Natural killer cell treated with Interleukin-12 subunit alpha and Interleukin-12 subunit beta and Interleukin-15 and Interleukin-18, amount 100 ng/mL, for 72 hours (primary cell): ENCODE measurements around the gene POTED. TPM values are rescaled to one million over a fixed set of nuclear protein-coding genes. Genes with fewer than 3 reads are reported as not detected.
"Not testable (repeated sequence)": the region's sequence is repeated elsewhere in the genome, so short reads cannot be mapped to it uniquely, and the experiment has no call there.

Experiments
- ATAC-seq, 2 donors: fragments of 150-1000 bp; cut with Tn5 transposase in 1 of 2; sonication (Bioruptor Pico), chemical (Tn5 transposase) in 1 of 2; 2 replicates each; pipeline ENCODE4 v1.10.0; 2021
- DNase-seq: peaks from one replicate; pipeline ENCODE4 v3.0.0; 2022; ENCODE audit warnings: low spot score
- H3K27ac Mint-ChIP-seq, 2 donors: 1 replicate in 1 of 2; 2 replicates in 1 of 2; pipeline ENCODE4 v1.8.0; 2022; ENCODE audit warnings: mixed read lengths in 2 of 2, mild to moderate bottlenecking in 1 of 2, moderate library complexity in 1 of 2
- H3K27me3 Mint-ChIP-seq, 2 donors: 1 replicate in 1 of 2; 2 replicates in 1 of 2; pipeline ENCODE4 v1.8.0; 2022; ENCODE audit warnings: mixed read lengths in 2 of 2
- H3K36me3 Mint-ChIP-seq: one replicate; pipeline ENCODE4 v1.8.0; 2022; ENCODE audit warnings: mixed read lengths
- H3K4me1 Mint-ChIP-seq, 2 donors: 1 replicate in 1 of 2; 2 replicates in 1 of 2; pipeline ENCODE4 v1.8.0; 2022; ENCODE audit warnings: low read depth in 2 of 2, mixed read lengths in 2 of 2, mild to moderate bottlenecking in 1 of 2
- H3K4me3 Mint-ChIP-seq: one replicate; pipeline ENCODE4 v1.8.0; 2022; ENCODE audit warnings: mixed read lengths
- H3K9me3 Mint-ChIP-seq: 2 replicates; pipeline ENCODE4 v1.8.0; 2022; ENCODE audit warnings: mixed read lengths
- total RNA-seq, 2 donors: library from RNA; stranded (reverse); gene quantifications; one replicate each; pipeline ENCODE4 v1.2.3, GENCODE V29; 2022

The POTED gene
- total RNA-seq: not detected

DNA sequence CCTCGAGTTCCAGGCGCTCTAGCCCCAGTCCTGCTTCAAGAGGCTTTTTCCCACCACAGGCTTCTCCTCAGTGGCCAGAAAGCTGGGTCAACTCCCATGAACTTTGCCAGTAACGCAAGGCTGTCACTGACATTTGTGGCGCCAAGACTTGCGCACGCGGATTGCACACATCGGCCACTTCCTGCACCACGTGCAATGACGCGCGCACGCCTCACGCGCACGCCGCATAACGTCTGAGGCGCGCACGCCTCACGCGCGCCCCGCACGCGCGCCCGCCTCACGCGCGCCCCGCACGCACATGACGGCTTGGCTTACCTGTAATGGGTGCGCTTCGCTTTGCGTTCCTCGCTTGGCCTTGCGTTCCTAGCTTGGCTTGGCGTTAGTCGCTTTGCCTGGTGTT, at the start of gene POTED:
POTED (plus strand) TSS at position 301 of the 400 bp plus-strand sequence. CDS start 452 bp downstream, outside the sequence.
- not testable (repeated sequence) for H3K4me3 Mint-ChIP-seq, H3K27me3 Mint-ChIP-seq, H3K36me3 Mint-ChIP-seq, H3K9me3 Mint-ChIP-seq, H3K27ac Mint-ChIP-seq, DNase-seq, ATAC-seq, H3K4me1 Mint-ChIP-seq

DNA sequence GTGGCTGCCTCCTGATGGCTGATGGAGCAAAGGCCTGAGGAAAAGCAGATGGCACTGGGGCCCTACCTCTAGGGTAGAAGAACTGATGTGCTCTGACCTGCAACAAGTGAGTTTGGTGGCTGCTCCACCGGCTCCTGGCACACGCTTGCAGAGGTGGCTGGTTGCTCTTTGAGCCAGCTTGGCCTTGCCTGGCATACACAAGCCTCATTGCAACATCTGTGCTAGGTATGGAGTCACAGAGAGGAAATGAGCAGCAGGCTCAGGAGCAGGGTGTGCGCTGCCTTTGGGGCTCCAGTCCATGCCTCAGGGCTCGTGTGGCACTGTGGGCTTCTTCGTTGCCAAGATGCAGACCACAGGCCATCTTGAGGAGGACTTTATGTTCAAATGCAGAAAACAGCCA, 40.5 kb downstream of the POTED start:
- not testable (repeated sequence) for ATAC-seq

DNA sequence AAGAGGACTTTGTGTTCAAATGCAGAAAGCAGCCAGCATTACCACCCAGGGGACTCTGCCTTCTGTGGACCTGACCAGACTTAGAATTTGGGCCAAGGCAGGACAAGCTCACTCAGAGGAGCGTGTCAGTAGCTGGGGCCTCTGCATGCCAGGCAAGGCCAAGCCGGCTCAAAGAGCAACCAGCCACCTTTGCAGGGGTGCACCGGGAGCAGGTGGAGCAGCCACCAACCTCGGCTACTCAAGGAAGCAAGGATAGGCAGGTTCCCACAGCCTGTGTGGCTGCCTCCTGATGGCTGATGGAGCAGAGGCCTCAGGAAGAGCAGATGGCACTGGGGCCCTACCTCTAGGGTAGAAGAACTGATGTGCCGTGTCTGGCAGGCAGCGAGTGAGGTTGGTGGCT, 42.2 kb downstream of the POTED start:
- not testable (repeated sequence) for DNase-seq, H3K27me3 Mint-ChIP-seq, H3K9me3 Mint-ChIP-seq

More for the DNA sequence above, 40.5 kb downstream of the POTED start:
- H3K4me3 Mint-ChIP-seq, H3K27ac Mint-ChIP-seq, H3K27me3 Mint-ChIP-seq, H3K36me3 Mint-ChIP-seq, H3K4me1 Mint-ChIP-seq, DNase-seq, H3K9me3 Mint-ChIP-seq: not testable (repeated sequence)

More for the DNA sequence above, 42.2 kb downstream of the POTED start:
- H3K36me3 Mint-ChIP-seq, H3K4me1 Mint-ChIP-seq, H3K4me3 Mint-ChIP-seq, ATAC-seq, H3K27ac Mint-ChIP-seq: not testable (repeated sequence)
